Activated effector memory CD4-positive, alpha-beta T cell treated with Interleukin-2 at 50 U/mL for 16 hours (primary cell): ENCODE data around the gene SNED1.

Experiments
- DNase-seq: peaks from one replicate; pipeline ENCODE4 v3.0.0-alpha.2; 2020

Gene SNED1

GRCh38 chr2:241133436-241133820 lies 135.0 kb downstream of the SNED1 start:
- DNase-seq, result no peak

- DNase-seq, result no peak
Measured at GRCh38 chr2:241134711-241135110, 136.3 kb downstream of the SNED1 start.

GRCh38 chr2:241135737-241136136 lies 137.3 kb downstream of the SNED1 start:
- DNase-seq, result no peak

GRCh38 chr2:241136191-241136590 lies 137.8 kb downstream of the SNED1 start:
- DNase-seq, result no peak

- no peak for DNase-seq
Measured at GRCh38 chr2:241136661-241137260, 138.3 kb downstream of the SNED1 start.

GRCh38 chr2:241137276-241138190 lies 139.1 kb downstream of the SNED1 start:
- DNase-seq, result no peak

GRCh38 chr2:241138471-241138870 lies 140.1 kb downstream of the SNED1 start:
- no peak for DNase-seq

GRCh38 chr2:241139531-241140444 lies 141.4 kb downstream of the SNED1 start:
- DNase-seq, result no peak

GRCh38 chr2:241140445-241140840 lies 142.0 kb downstream of the SNED1 start:
- no peak for DNase-seq

GRCh38 chr2:241141214-241141770 lies 142.9 kb downstream of the SNED1 start:
- DNase-seq, result no peak

GRCh38 chr2:241142063-241142462 lies 143.6 kb downstream of the SNED1 start:
- DNase-seq, result no peak

GRCh38 chr2:241142593-241142992 lies 144.2 kb downstream of the SNED1 start:
- no peak for DNase-seq
